CD4-positive, alpha-beta T cell (primary cell): ENCODE data around the gene TBC1D16. TPM values are rescaled to one million over a fixed set of nuclear protein-coding genes. Genes with fewer than 3 reads are reported as not detected.
"Not testable (repeated sequence)": the region's sequence is repeated elsewhere in the genome, so short reads cannot be mapped to it uniquely, and the experiment has no call there.

Experiments
- ATAC-seq: fragments of 200-7000 bp; cut with Tn5 transposase; one replicate; pipeline ENCODE4 v1.10.0; 2022; ENCODE audit warnings: mild to moderate bottlenecking; ENCODE audit not compliant: poor library complexity
- CTCF ChIA-PET: fragments of 350-600 bp; sonication (Branson Sonifier 250); formaldehyde crosslinking; loops from one replicate; lab custom pipeline; 2021; ENCODE audit warnings: antibody characterized with exemption, inconsistent platforms; lab: Charles Lee
- POLR2A ChIA-PET: fragments of 350-600 bp; sonication (Branson Sonifier 250); formaldehyde crosslinking; loops from one replicate; lab custom pipeline; 2021; ENCODE audit warnings: antibody characterized with exemption, inconsistent platforms; lab: Charles Lee
- DNase-seq, 14 experiments: peaks; one replicate each; pipeline ENCODE4 v3.0.0-alpha.2; 2013 to 2020; ENCODE audit warnings: mixed read lengths in 2 of 14
- H3K27ac ChIP-seq, 2 donors: one replicate each; pipeline versions ENCODE4 v1.5.1 to v1.7.0; 2013; ENCODE audit warnings: low read length in 2 of 2, low read depth in 1 of 2, mild to moderate bottlenecking in 1 of 2
- H3K27me3 ChIP-seq, 2 experiments: 1 replicate in 1 of 2; 2 replicates in 1 of 2; pipeline versions ENCODE4 v1.6.1 to v1.7.0; 2013; ENCODE audit warnings: low read length in 2 of 2, control low read depth in 1 of 2, mild to moderate bottlenecking in 1 of 2, moderate library complexity in 1 of 2; ENCODE audit not compliant: insufficient read depth in 2 of 2, control insufficient read depth in 1 of 2
- H3K36me3 ChIP-seq: one replicate; pipeline ENCODE4 v1.6.1; 2013; ENCODE audit warnings: low read length, control low read depth; ENCODE audit not compliant: insufficient read depth
- H3K4me1 ChIP-seq: one replicate; pipeline ENCODE4 v1.6.1; 2013; ENCODE audit warnings: low read length, control low read depth; ENCODE audit not compliant: insufficient read depth
- H3K4me3 ChIP-seq: one replicate; pipeline ENCODE4 v1.5.1; 2013; ENCODE audit warnings: mild to moderate bottlenecking, low read length, moderate library complexity
- H3K9me3 ChIP-seq, 2 experiments: 1 replicate in 1 of 2; 2 replicates in 1 of 2; pipeline versions ENCODE4 v1.6.1 to v1.7.0; 2013; ENCODE audit warnings: low read length in 2 of 2, mild to moderate bottlenecking in 2 of 2, control low read depth in 1 of 2, moderate library complexity in 1 of 2; ENCODE audit not compliant: control insufficient read depth in 1 of 2, insufficient read depth in 1 of 2
- H3K27ac Mint-ChIP-seq: one replicate; pipeline ENCODE4 v1.8.0; 2020; ENCODE audit warnings: mixed read lengths
- H3K27me3 Mint-ChIP-seq: one replicate; pipeline ENCODE4 v1.8.0; 2021; ENCODE audit warnings: mixed read lengths
- H3K36me3 Mint-ChIP-seq: one replicate; pipeline ENCODE4 v1.8.0; 2021; ENCODE audit warnings: low read depth, mixed read lengths
- H3K4me1 Mint-ChIP-seq: one replicate; pipeline ENCODE4 v1.8.0; 2021; ENCODE audit warnings: low read depth, mixed read lengths
- H3K4me3 Mint-ChIP-seq: one replicate; pipeline ENCODE4 v1.8.0; 2020; ENCODE audit warnings: mild to moderate bottlenecking, mixed read lengths
- H3K9me3 Mint-ChIP-seq: one replicate; pipeline ENCODE4 v1.8.0; 2020; ENCODE audit warnings: mixed read lengths
- CTCF ChIP-seq: fragments of 200-600 bp; IDR thresholded peaks from one replicate; pipeline ENCODE4 v1.8.0; 2022; ENCODE audit warnings: antibody characterized with exemption, mild to moderate bottlenecking
- intact Hi-C, 2 experiments: fragments of 100-400 bp; cut with DNase I in 1 of 2; cut with micrococcal nuclease in 1 of 2; formaldehyde crosslinking; loops; one replicate each; pipeline versions ENCODE4 v1.15.1 to v1.9.0; 2023 to 2025; cut with DNase I, micrococcal nuclease
- total RNA-seq, 174 experiments: library from RNA in 2 of 174; stranded (reverse) in 2 of 174; gene quantifications; one replicate each; pipeline ENCODE4 v1.2.3 and lab custom pipeline; 2021 to 2026

Gene TBC1D16
- total RNA-seq, 2 experiments from 2014 or later = 1.9 to 2.5 TPM

GRCh38 chr17:79960788-79961522 is 74.7 kb downstream of the TBC1D16 start:
- Histone ChIP-seq H3K27me3 (no peaks in the 10 kb centered on the region), H3K36me3 (no peaks in the 10 kb centered on the region), H3K4me1 (no peaks in the 10 kb centered on the region), H3K4me3 (no peak overlapping the region), H3K27ac (no peak overlapping the region), H3K9me3 (no peaks in the 10 kb centered on the region)
- DNase-seq = no peak
- Mint-ChIP-seq H3K4me3 (no peak overlapping the region), H3K9me3 (no peaks in the 10 kb centered on the region), H3K36me3 (no peaks in the 10 kb centered on the region), H3K4me1 (peaks cover 4% of the 10 kb centered on the region), H3K27me3 (no peaks in the 10 kb centered on the region), H3K27ac (no peak overlapping the region)
- POLR2A ChIA-PET = no interaction called here
- no peak for TF ChIP-seq CTCF
- intact Hi-C loops = no loop called here
- ATAC-seq = no peak
- CTCF ChIA-PET = no interaction called here

GRCh38 chr17:79959042-79959441 is 76.6 kb downstream of the TBC1D16 start:
- H3K9me3 Mint-ChIP-seq = no peaks in the 10 kb centered on the region
- H3K4me1 ChIP-seq = no peaks in the 10 kb centered on the region
- H3K9me3 ChIP-seq = no peaks in the 10 kb centered on the region
- no peak overlapping the region for H3K27ac ChIP-seq
- no peaks in the 10 kb centered on the region for H3K36me3 ChIP-seq
- DNase-seq (no peak), ATAC-seq (no peak)
- H3K27me3 ChIP-seq = no peaks in the 10 kb centered on the region
- intact Hi-C loops = no loop called here
- no peaks in the 10 kb centered on the region for H3K36me3 Mint-ChIP-seq
- H3K4me3 Mint-ChIP-seq = no peak overlapping the region
- no peak overlapping the region for H3K27ac Mint-ChIP-seq
- ChIA-PET CTCF (no interaction called here), POLR2A (no interaction called here)
- no peak for TF ChIP-seq CTCF
- peaks cover 4% of the 10 kb centered on the region for H3K4me1 Mint-ChIP-seq
- no peak overlapping the region for H3K4me3 ChIP-seq
- no peaks in the 10 kb centered on the region for H3K27me3 Mint-ChIP-seq

GRCh38 chr17:79956853-79957252 is 78.8 kb downstream of the TBC1D16 start:
- no peak overlapping the region for H3K27ac Mint-ChIP-seq
- POLR2A ChIA-PET = no interaction called here
- Histone ChIP-seq H3K27ac (no peak overlapping the region), H3K9me3 (no peaks in the 10 kb centered on the region), H3K27me3 (no peaks in the 10 kb centered on the region), H3K36me3 (no peaks in the 10 kb centered on the region), H3K4me3 (no peak overlapping the region), H3K4me1 (no peaks in the 10 kb centered on the region)
- H3K4me1 Mint-ChIP-seq = peaks cover 4% of the 10 kb centered on the region
- no peak overlapping the region for H3K4me3 Mint-ChIP-seq
- DNase-seq (no peak), ATAC-seq (no peak)
- H3K9me3 Mint-ChIP-seq = no peaks in the 10 kb centered on the region
- TF ChIP-seq CTCF = no peak
- CTCF ChIA-PET = no interaction called here
- H3K36me3 Mint-ChIP-seq = no peaks in the 10 kb centered on the region
- H3K27me3 Mint-ChIP-seq = no peaks in the 10 kb centered on the region
- intact Hi-C loops = no loop called here

- H3K36me3 Mint-ChIP-seq, H3K4me3 Mint-ChIP-seq, H3K4me3 ChIP-seq, H3K9me3 ChIP-seq, H3K4me1 ChIP-seq, H3K36me3 ChIP-seq, H3K27me3 ChIP-seq, ATAC-seq, DNase-seq, H3K27ac ChIP-seq, H3K9me3 Mint-ChIP-seq, CTCF ChIA-PET, POLR2A ChIA-PET, H3K4me1 Mint-ChIP-seq, H3K27ac Mint-ChIP-seq, intact Hi-C loops, H3K27me3 Mint-ChIP-seq: not testable (repeated sequence)
Observed at GRCh38 chr17:79956441-79956735, 79.3 kb downstream of the TBC1D16 start.
